Stomach (tissue), 9 donors: Measurements from ENCODE around the gene PLPPR4. TPM values are rescaled to one million over a fixed set of nuclear protein-coding genes. Genes with fewer than 3 reads are reported as not detected.
"Not testable (repeated sequence)": the region's sequence is repeated elsewhere in the genome, so short reads cannot be mapped to it uniquely, and the experiment has no call there.

Experiments
- DNase-seq, 2 donors: peaks; one replicate each; pipeline versions ENCODE4 v3.0.0 to v3.0.0-alpha.2; 2013 to 2019
- H3K27ac ChIP-seq, 5 donors: fragments of 200-600 bp in 4 of 5; sonication (generic) in 4 of 5; one replicate each; pipeline ENCODE4 v1.5.1; 2013 to 2019; ENCODE audit warnings: mild to moderate bottlenecking in 1 of 5, moderate library complexity in 1 of 5
- H3K27me3 ChIP-seq, 3 donors: fragments of 200-600 bp; sonication (generic); one replicate each; pipeline ENCODE4 v1.5.1; 2017 to 2019; ENCODE audit warnings: mixed run types in 1 of 3
- H3K36me3 ChIP-seq, 4 donors: fragments of 200-600 bp; sonication (generic); 1 replicate in 3 of 4; 2 replicates in 1 of 4; pipeline ENCODE4 v1.5.1; 2016 to 2019
- H3K4me1 ChIP-seq, 4 donors: fragments of 200-600 bp; sonication (generic); one replicate each; pipeline ENCODE4 v1.5.1; 2016 to 2019
- H3K4me3 ChIP-seq, 4 donors: fragments of 200-600 bp; sonication (generic) in 3 of 4; one replicate each; pipeline ENCODE4 v1.5.1; 2016 to 2019; ENCODE audit warnings: mild to moderate bottlenecking in 1 of 4
- H3K9me3 ChIP-seq, 4 donors: fragments of 200-600 bp; sonication (generic); one replicate each; pipeline ENCODE4 v1.5.1; 2016 to 2019
- CTCF ChIP-seq, 7 experiments: fragments of 450-650 bp in 4 of 7; fragments of 200-600 bp in 3 of 7; sonication (generic) in 3 of 7; IDR thresholded peaks; one replicate each; pipeline ENCODE4 v1.5.1; 2016 to 2019; ENCODE audit warnings: antibody characterized with exemption in 7 of 7, control low read depth in 2 of 7, mild to moderate bottlenecking in 1 of 7
- EP300 ChIP-seq: sonication (generic); formaldehyde crosslinking; IDR thresholded peaks from one replicate; pipeline ENCODE4 v1.6.1; 2017; ENCODE audit warnings: antibody characterized with exemption
- POLR2A ChIP-seq, 4 donors: fragments of 450-650 bp; IDR thresholded peaks; one replicate each; pipeline ENCODE4 v1.6.1; 2016; ENCODE audit warnings: antibody characterized with exemption in 4 of 4, control low read depth in 2 of 4, mild to moderate bottlenecking in 1 of 4, moderate library complexity in 1 of 4
- POLR2AphosphoS5 ChIP-seq, 3 donors: sonication (generic); formaldehyde crosslinking; IDR thresholded peaks; one replicate each; pipeline ENCODE4 v1.6.1; 2016; ENCODE audit warnings: antibody characterized with exemption in 3 of 3
- WGBS, 5 donors: extraction: QIAGEN DNeasy Blood & Tissue Kit in 3 of 5; methylation state at CpG; one replicate each; pipeline versions ENCODE4 v1.1.5 to v1.1.7; 2013 to 2018; 5-methylcytosine and 5-hydroxymethylcytosine counted together
- intact Hi-C: fragments of 100-400 bp; cut with DNase I; formaldehyde crosslinking; loops from one replicate; pipeline ENCODE4 v1.15.1; 2023; ENCODE audit warnings: low total_unique reads
- polyA plus RNA-seq, 3 donors: library from polyadenylated mRNA; stranded (reverse); fragments of 200-250 nt; gene quantifications; one replicate each; pipeline ENCODE4 v1.2.3, GENCODE V29; 2013
- total RNA-seq, 5 donors: library from RNA; depleted of rRNA; stranded (reverse); fragments of >200 nt; gene quantifications; one replicate each; pipeline versions ENCODE4 v1.1.0 to v1.2.3, GENCODE V29; 2014 to 2016
- donor health status: healthy with polysubstance abuse.
- donor health status: Bipolar disorder and iron deficiency.
- donor health status: healthy.

Gene PLPPR4
- total and polyA plus RNA-seq, 8 donors, result 0.33 to 3.1 (median 0.58) TPM; not detected in 5

GRCh38 chr1:99277066-99277465, 12.8 kb downstream of the PLPPR4 start:
- Histone ChIP-seq H3K4me3 (no peak overlapping the region), H3K27ac (no peak overlapping the region), H3K4me1 (no peaks in the 10 kb centered on the region), H3K36me3 (no peaks in the 10 kb centered on the region), H3K27me3 (no peaks in the 10 kb centered on the region), H3K9me3 (no peaks in the 10 kb centered on the region)
- WGBS, 5 donors, result 46 to 69% (median 63%) methylated on average over 1 of the region's 1 CpG
- no peak for TF ChIP-seq POLR2A (IDR thresholded peaks at IDR 0.05)
- TF ChIP-seq EP300, result no peak
- TF ChIP-seq CTCF (IDR thresholded peaks at IDR 0.05), result no peak
- no peak for TF ChIP-seq POLR2AphosphoS5 (IDR thresholded peaks at IDR 0.05)
- DNase-seq, result no peak
- intact Hi-C loops, result no loop called here

GRCh38 chr1:99279525-99279924, 15.2 kb downstream of the PLPPR4 start:
- peak in 1 of 2 donors; percentile 11 for DNase-seq
- H3K4me1 ChIP-seq, result no peaks in the 10 kb centered on the region
- H3K27ac ChIP-seq, result no peak overlapping the region
- no peak overlapping the region for H3K4me3 ChIP-seq
- WGBS, 5 donors, result 39 to 64% (median 40%) methylated on average over 4 of the region's 4 CpGs
- H3K27me3 ChIP-seq, result no peaks in the 10 kb centered on the region
- intact Hi-C loops, result no loop called here
- TF ChIP-seq CTCF (IDR thresholded peaks at IDR 0.05) (no peak), POLR2AphosphoS5 (IDR thresholded peaks at IDR 0.05) (no peak), POLR2A (IDR thresholded peaks at IDR 0.05) (no peak), EP300 (no peak)
- H3K36me3 ChIP-seq, result no peaks in the 10 kb centered on the region
- H3K9me3 ChIP-seq, result no peaks in the 10 kb centered on the region

DNA sequence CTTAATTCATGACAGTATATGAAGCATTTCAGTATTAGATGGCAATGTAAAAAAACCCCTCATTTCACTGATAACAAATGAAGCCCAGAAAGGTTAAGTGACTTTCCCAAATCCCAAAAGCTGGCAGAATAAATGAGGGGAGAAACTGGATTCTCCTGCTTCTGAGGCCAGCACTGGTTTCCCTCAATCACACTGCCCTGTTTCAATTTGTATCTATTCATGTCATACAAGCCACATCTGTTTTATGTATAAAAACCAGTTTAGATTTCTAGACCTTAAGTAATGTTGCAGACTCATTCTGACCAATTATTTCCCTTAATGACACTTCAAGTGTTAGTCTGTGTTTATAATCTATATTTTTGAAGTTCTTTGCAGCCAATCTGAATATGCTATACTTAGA, 16.8 kb downstream of the PLPPR4 start:
- H3K27ac ChIP-seq, result no peak overlapping the region
- no peak overlapping the region for H3K4me3 ChIP-seq
- no peaks in the 10 kb centered on the region for H3K36me3 ChIP-seq
- intact Hi-C loops, result no loop called here
- no peaks in the 10 kb centered on the region for H3K27me3 ChIP-seq
- DNase-seq, result no peak
- TF ChIP-seq POLR2A (IDR thresholded peaks at IDR 0.05) (no peak), POLR2AphosphoS5 (IDR thresholded peaks at IDR 0.05) (no peak), EP300 (no peak), CTCF (IDR thresholded peaks at IDR 0.05) (no peak)
- no peaks in the 10 kb centered on the region for H3K4me1 ChIP-seq
- no peaks in the 10 kb centered on the region for H3K9me3 ChIP-seq

DNA sequence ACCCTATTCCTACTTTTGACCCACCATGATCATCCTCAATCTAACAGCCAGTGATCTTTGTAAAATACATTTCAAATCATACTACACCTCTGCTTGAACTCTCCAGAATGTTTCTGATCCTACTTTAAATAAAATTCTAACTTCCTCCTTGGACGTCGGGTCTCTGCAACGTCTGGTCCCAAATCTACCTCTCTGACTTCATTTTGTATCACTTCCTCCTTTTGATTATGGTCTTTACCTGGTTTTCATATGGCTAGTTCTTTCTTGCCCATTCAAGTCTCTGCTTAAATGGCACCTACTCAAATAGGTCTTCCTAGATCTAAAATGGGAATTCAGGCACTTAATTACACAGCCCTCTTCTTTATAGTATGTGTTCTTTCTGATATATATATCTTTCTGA, 18.2 kb downstream of the PLPPR4 start:
- H3K27ac ChIP-seq, result no peak overlapping the region
- intact Hi-C loops, result no loop called here
- WGBS, 5 donors, result 37 to 50% (median 45%) methylated on average over 3 of the region's 3 CpGs
- H3K27me3 ChIP-seq, result no peaks in the 10 kb centered on the region
- no peak for DNase-seq
- no peaks in the 10 kb centered on the region for H3K9me3 ChIP-seq
- H3K4me1 ChIP-seq, result no peaks in the 10 kb centered on the region
- H3K4me3 ChIP-seq, result no peak overlapping the region
- TF ChIP-seq CTCF (IDR thresholded peaks at IDR 0.05) (no peak), POLR2A (IDR thresholded peaks at IDR 0.05) (no peak), POLR2AphosphoS5 (IDR thresholded peaks at IDR 0.05) (no peak), EP300 (no peak)
- H3K36me3 ChIP-seq, result no peaks in the 10 kb centered on the region

DNA sequence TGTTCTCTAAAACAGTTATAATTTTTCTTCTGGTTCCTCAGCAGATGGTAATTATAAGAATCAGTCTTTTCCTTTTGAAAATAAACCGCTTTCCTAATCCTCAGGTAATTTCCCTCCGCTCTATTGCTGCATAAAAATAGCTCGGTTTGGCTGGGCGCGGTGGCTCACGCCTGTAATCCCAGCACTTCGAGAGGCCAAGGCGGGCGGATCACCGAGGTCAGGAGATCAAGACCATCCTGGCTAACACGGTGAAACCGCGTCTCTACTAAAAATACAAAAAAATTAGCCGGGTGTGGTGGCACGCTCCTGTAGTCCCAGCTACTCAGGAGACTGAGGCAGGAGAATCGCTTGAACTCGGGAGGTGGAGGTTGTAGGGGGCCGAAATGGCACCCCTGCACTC, 19.2 kb downstream of the PLPPR4 start:
- H3K9me3 ChIP-seq, DNase-seq, H3K36me3 ChIP-seq, H3K27ac ChIP-seq, H3K4me3 ChIP-seq, H3K4me1 ChIP-seq, H3K27me3 ChIP-seq, intact Hi-C loops: not testable (repeated sequence)
- 88 to 96% (median 94%) methylated on average over 18 of the region's 18 CpGs for WGBS, 5 donors
